ENCODE data around the gene ENO1.
A peak's percentile ranks its signal among the peaks of the same experiment; 100 is the strongest.

ENO1 gene

GRCh38 chr1:8871965-8872399 lies 6.5 kb downstream of the ENO1 start:
- H3K36me3 ChIP-seq (ENCODE audit: control insufficient read depth in 5 of 5, insufficient read depth in 5 of 5, low read length in 5 of 5): peaks cover 8 to 82% (median 65%) of the 10 kb centered on the region in 5 donors
- H3K9ac ChIP-seq (ENCODE audit: low read length in 5 of 5): peak overlapping the region in 1 of 5 donors; percentile 26
- H3K27me3 ChIP-seq (ENCODE audit: control insufficient read depth in 5 of 5, insufficient read depth in 4 of 5, low read length in 5 of 5): no peaks in the 10 kb centered on the region
- no peaks in the 10 kb centered on the region for H3K9me3 ChIP-seq (ENCODE audit: control insufficient read depth in 5 of 5, low read length in 5 of 5)
- peaks cover 7 to 65% (median 56%) of the 10 kb centered on the region in 5 donors for H3K4me1 ChIP-seq (ENCODE audit: control insufficient read depth in 5 of 5, insufficient read depth in 5 of 5, low read length in 5 of 5)
- H3K27ac ChIP-seq (ENCODE audit: low read depth, low read length): peak overlapping the region; percentile 59
- H3K4me3 ChIP-seq (ENCODE audit: low read depth in 1 of 5, low read length in 5 of 5): no peak overlapping the region

GRCh38 chr1:8871539-8871935 lies 6.9 kb downstream of the ENO1 start:
- Histone ChIP-seq H3K27ac (ENCODE audit: low read depth, low read length) (peak overlapping the region; percentile 59), H3K4me3 (ENCODE audit: low read depth in 1 of 5, low read length in 5 of 5) (peak overlapping the region in 1 of 5 donors; percentile 9)

GRCh38 chr1:8870616-8871538 lies 7.6 kb downstream of the ENO1 start:
- H3K4me3 ChIP-seq (ENCODE audit: low read depth in 1 of 5, low read length in 5 of 5): no peak overlapping the region
- no peaks in the 10 kb centered on the region for H3K9me3 ChIP-seq (ENCODE audit: control insufficient read depth in 5 of 5, low read length in 5 of 5)
- peaks cover 7 to 54% (median 46%) of the 10 kb centered on the region in 5 donors for H3K4me1 ChIP-seq (ENCODE audit: control insufficient read depth in 5 of 5, insufficient read depth in 5 of 5, low read length in 5 of 5)
- peaks cover 8 to 93% (median 77%) of the 10 kb centered on the region in 5 donors for H3K36me3 ChIP-seq (ENCODE audit: control insufficient read depth in 5 of 5, insufficient read depth in 5 of 5, low read length in 5 of 5)
- H3K9ac ChIP-seq (ENCODE audit: low read length in 5 of 5): no peak overlapping the region
- H3K27me3 ChIP-seq (ENCODE audit: control insufficient read depth in 5 of 5, insufficient read depth in 4 of 5, low read length in 5 of 5): no peaks in the 10 kb centered on the region
- H3K27ac ChIP-seq (ENCODE audit: low read depth, low read length): peak overlapping the region; percentile 59

More at GRCh38 chr1:8871539-8871935, 6.9 kb downstream of the ENO1 start:
- Histone ChIP-seq H3K27me3 (ENCODE audit: control insufficient read depth in 5 of 5, insufficient read depth in 4 of 5, low read length in 5 of 5) (no peaks in the 10 kb centered on the region), H3K36me3 (ENCODE audit: control insufficient read depth in 5 of 5, insufficient read depth in 5 of 5, low read length in 5 of 5) (peaks cover 8 to 87% (median 70%) of the 10 kb centered on the region in 5 donors), H3K9ac (ENCODE audit: low read length in 5 of 5) (peak overlapping the region in 1 of 5 donors; percentile 26), H3K9me3 (ENCODE audit: control insufficient read depth in 5 of 5, low read length in 5 of 5) (no peaks in the 10 kb centered on the region), H3K4me1 (ENCODE audit: control insufficient read depth in 5 of 5, insufficient read depth in 5 of 5, low read length in 5 of 5) (peaks cover 7 to 60% (median 53%) of the 10 kb centered on the region in 5 donors)

- peak overlapping the region; percentile 10 for H3K27ac ChIP-seq (ENCODE audit: low read depth, low read length)
- no peaks in the 10 kb centered on the region for H3K27me3 ChIP-seq (ENCODE audit: control insufficient read depth in 5 of 5, insufficient read depth in 4 of 5, low read length in 5 of 5)
- no peak overlapping the region for H3K9ac ChIP-seq (ENCODE audit: low read length in 5 of 5)
- H3K36me3 ChIP-seq (ENCODE audit: control insufficient read depth in 5 of 5, insufficient read depth in 5 of 5, low read length in 5 of 5): peaks cover 12 to 97% (median 84%) of the 10 kb centered on the region in 5 donors
- no peaks in the 10 kb centered on the region for H3K9me3 ChIP-seq (ENCODE audit: control insufficient read depth in 5 of 5, low read length in 5 of 5)
- no peak overlapping the region for H3K4me3 ChIP-seq (ENCODE audit: low read depth in 1 of 5, low read length in 5 of 5)
- peaks cover 7 to 46% (median 38%) of the 10 kb centered on the region in 5 donors for H3K4me1 ChIP-seq (ENCODE audit: control insufficient read depth in 5 of 5, insufficient read depth in 5 of 5, low read length in 5 of 5)
Measured at GRCh38 chr1:8870103-8870502, 8.4 kb downstream of the ENO1 start.

GRCh38 chr1:8867878-8868567 lies 10.5 kb downstream of the ENO1 start:
- Histone ChIP-seq H3K36me3 (ENCODE audit: control insufficient read depth in 5 of 5, insufficient read depth in 5 of 5, low read length in 5 of 5) (peaks cover 12 to 99% (median 94%) of the 10 kb centered on the region in 5 donors), H3K27me3 (ENCODE audit: control insufficient read depth in 5 of 5, insufficient read depth in 4 of 5, low read length in 5 of 5) (no peaks in the 10 kb centered on the region), H3K9me3 (ENCODE audit: control insufficient read depth in 5 of 5, low read length in 5 of 5) (no peaks in the 10 kb centered on the region), H3K4me1 (ENCODE audit: control insufficient read depth in 5 of 5, insufficient read depth in 5 of 5, low read length in 5 of 5) (peaks cover 4 to 26% (median 21%) of the 10 kb centered on the region in 5 donors), H3K9ac (ENCODE audit: low read length in 5 of 5) (no peak overlapping the region), H3K27ac (ENCODE audit: low read depth, low read length) (no peak overlapping the region), H3K4me3 (ENCODE audit: low read depth in 1 of 5, low read length in 5 of 5) (no peak overlapping the region)

- H3K9ac ChIP-seq (ENCODE audit: low read length in 5 of 5): no peak overlapping the region
- H3K4me1 ChIP-seq (ENCODE audit: control insufficient read depth in 5 of 5, insufficient read depth in 5 of 5, low read length in 5 of 5): peaks cover 4 to 15% (median 12%) of the 10 kb centered on the region in 5 donors
- no peak overlapping the region for H3K4me3 ChIP-seq (ENCODE audit: low read depth in 1 of 5, low read length in 5 of 5)
- no peaks in the 10 kb centered on the region for H3K27me3 ChIP-seq (ENCODE audit: control insufficient read depth in 5 of 5, insufficient read depth in 4 of 5, low read length in 5 of 5)
- no peak overlapping the region for H3K27ac ChIP-seq (ENCODE audit: low read depth, low read length)
- no peaks in the 10 kb centered on the region for H3K9me3 ChIP-seq (ENCODE audit: control insufficient read depth in 5 of 5, low read length in 5 of 5)
- H3K36me3 ChIP-seq (ENCODE audit: control insufficient read depth in 5 of 5, insufficient read depth in 5 of 5, low read length in 5 of 5): peaks cover 12 to 98% (median 93%) of the 10 kb centered on the region in 5 donors
Measured at GRCh38 chr1:8866792-8867415, 11.6 kb downstream of the ENO1 start.

- no peaks in the 10 kb centered on the region for H3K27me3 ChIP-seq (ENCODE audit: control insufficient read depth in 5 of 5, insufficient read depth in 4 of 5, low read length in 5 of 5)
- no peak overlapping the region for H3K4me3 ChIP-seq (ENCODE audit: low read depth in 1 of 5, low read length in 5 of 5)
- peaks cover 0 to 10% (median 9%) of the 10 kb centered on the region in 5 donors for H3K4me1 ChIP-seq (ENCODE audit: control insufficient read depth in 5 of 5, insufficient read depth in 5 of 5, low read length in 5 of 5)
- H3K9me3 ChIP-seq (ENCODE audit: control insufficient read depth in 5 of 5, low read length in 5 of 5): no peaks in the 10 kb centered on the region
- no peak overlapping the region for H3K27ac ChIP-seq (ENCODE audit: low read depth, low read length)
- H3K9ac ChIP-seq (ENCODE audit: low read length in 5 of 5): no peak overlapping the region
- H3K36me3 ChIP-seq (ENCODE audit: control insufficient read depth in 5 of 5, insufficient read depth in 5 of 5, low read length in 5 of 5): peaks cover 12 to 98% (median 93%) of the 10 kb centered on the region in 5 donors
Measured at GRCh38 chr1:8866173-8866791, 12.2 kb downstream of the ENO1 start.

GRCh38 chr1:8864713-8865344 lies 13.7 kb downstream of the ENO1 start:
- Histone ChIP-seq H3K9ac (ENCODE audit: low read length in 5 of 5) (no peak overlapping the region), H3K27ac (ENCODE audit: low read depth, low read length) (no peak overlapping the region), H3K27me3 (ENCODE audit: control insufficient read depth in 5 of 5, insufficient read depth in 4 of 5, low read length in 5 of 5) (no peaks in the 10 kb centered on the region), H3K9me3 (ENCODE audit: control insufficient read depth in 5 of 5, low read length in 5 of 5) (no peaks in the 10 kb centered on the region), H3K4me1 (ENCODE audit: control insufficient read depth in 5 of 5, insufficient read depth in 5 of 5, low read length in 5 of 5) (peaks cover 0 to 11% (median 6%) of the 10 kb centered on the region in 5 donors), H3K4me3 (ENCODE audit: low read depth in 1 of 5, low read length in 5 of 5) (no peak overlapping the region), H3K36me3 (ENCODE audit: control insufficient read depth in 5 of 5, insufficient read depth in 5 of 5, low read length in 5 of 5) (peaks cover 14 to 97% (median 90%) of the 10 kb centered on the region in 5 donors)

- Histone ChIP-seq H3K27ac (ENCODE audit: low read depth, low read length) (no peak overlapping the region), H3K4me1 (ENCODE audit: control insufficient read depth in 5 of 5, insufficient read depth in 5 of 5, low read length in 5 of 5) (peaks cover 0 to 20% (median 14%) of the 10 kb centered on the region in 5 donors), H3K36me3 (ENCODE audit: control insufficient read depth in 5 of 5, insufficient read depth in 5 of 5, low read length in 5 of 5) (peaks cover 14 to 92% (median 82%) of the 10 kb centered on the region in 5 donors), H3K9me3 (ENCODE audit: control insufficient read depth in 5 of 5, low read length in 5 of 5) (no peaks in the 10 kb centered on the region), H3K27me3 (ENCODE audit: control insufficient read depth in 5 of 5, insufficient read depth in 4 of 5, low read length in 5 of 5) (no peaks in the 10 kb centered on the region), H3K4me3 (ENCODE audit: low read depth in 1 of 5, low read length in 5 of 5) (no peak overlapping the region), H3K9ac (ENCODE audit: low read length in 5 of 5) (no peak overlapping the region)
Measured at GRCh38 chr1:8863794-8864233, 14.7 kb downstream of the ENO1 start.
